Transverse colon (tissue), 4 donors: Measurements from ENCODE around the gene NLRP10. TPM values are rescaled to one million over a fixed set of nuclear protein-coding genes. Genes with fewer than 3 reads are reported as not detected.

Source experiments
- DNase-seq: peaks from one replicate; pipeline ENCODE4 v3.0.0-alpha.2; 2019
- H3K27ac ChIP-seq, 4 donors: fragments of 200-600 bp; sonication (generic); 2 replicates each; pipeline ENCODE4 v1.5.1; 2016 to 2018; ENCODE audit warnings: inconsistent platforms in 4 of 4
- H3K27me3 ChIP-seq: fragments of 200-600 bp; sonication (generic); 2 replicates; pipeline ENCODE4 v1.5.1; 2017; ENCODE audit warnings: inconsistent platforms
- H3K36me3 ChIP-seq, 4 donors: fragments of 200-600 bp; sonication (generic); 2 replicates each; pipeline ENCODE4 v1.5.1; 2017 to 2019; ENCODE audit warnings: inconsistent platforms in 4 of 4
- H3K4me1 ChIP-seq, 4 donors: fragments of 200-600 bp; sonication (generic); 2 replicates each; pipeline ENCODE4 v1.5.1; 2017 to 2020; ENCODE audit warnings: inconsistent platforms in 4 of 4
- H3K4me3 ChIP-seq, 4 donors: fragments of 200-600 bp; sonication (generic); 1 replicate in 1 of 4; 2 replicates in 3 of 4; pipeline versions ENCODE4 v1.5.1 to v1.6.1; 2017 to 2019; ENCODE audit warnings: inconsistent platforms in 4 of 4
- H3K9me3 ChIP-seq, 2 donors: fragments of 200-600 bp; sonication (generic); 2 replicates each; pipeline ENCODE4 v1.5.1; 2017 to 2019; ENCODE audit warnings: inconsistent platforms in 2 of 2
- EP300 ChIP-seq: sonication (generic); formaldehyde crosslinking; IDR thresholded peaks from one replicate; pipeline ENCODE4 v1.6.1; 2017; ENCODE audit warnings: antibody characterized with exemption, low read depth
- POLR2A ChIP-seq: fragments of 450-650 bp; IDR thresholded peaks from one replicate; pipeline ENCODE4 v1.6.1; 2016; ENCODE audit warnings: antibody characterized with exemption, mild to moderate bottlenecking, moderate library complexity
- POLR2AphosphoS5 ChIP-seq, 3 donors: sonication (generic); formaldehyde crosslinking; IDR thresholded peaks; one replicate each; pipeline ENCODE4 v1.6.1; 2016; ENCODE audit warnings: antibody characterized with exemption in 3 of 3
- WGBS, 2 donors: methylation state at CpG; one replicate each; pipeline ENCODE4 v1.1.5; 2018; ENCODE audit warnings: low coverage in 1 of 2; 5-methylcytosine and 5-hydroxymethylcytosine counted together
- in situ Hi-C, 4 donors: fragments of 200-750 bp; cut with MboI; loops; one replicate each; pipeline versions ENCODE4 v1.15.0 to v1.15.1; 2017; ENCODE audit warnings: low sequenced_read_pairs in 3 of 4, low pct_ligation_motif_present in 1 of 4, low pct_unique_long_range_greater_than_20kb in 1 of 4
- intact Hi-C: fragments of 100-400 bp; cut with DNase I; formaldehyde crosslinking; loops from one replicate; pipeline ENCODE4 v1.15.1; 2023; ENCODE audit warnings: low total_unique reads
- total RNA-seq, 4 donors: library from RNA; depleted of rRNA; stranded (reverse); fragments of >200 nt; gene quantifications; one replicate each; pipeline ENCODE4 v1.1.0, GENCODE V29; 2016
- TF ChIP-seq, protein P1 (sequence below), 5 experiments: fragments of 200-600 bp in 3 of 5; fragments of 450-650 bp in 2 of 5; sonication (generic) in 3 of 5; IDR thresholded peaks; 1 replicate in 2 of 5; 2 replicates in 3 of 5; pipeline ENCODE4 v1.5.1; 2016 to 2017; ENCODE audit warnings: antibody characterized with exemption in 5 of 5, inconsistent platforms in 3 of 5, mild to moderate bottlenecking in 2 of 5, moderate library complexity in 1 of 5

NLRP10 gene
- total RNA-seq, 4 donors from 2014 or later, result not detected

DNA sequence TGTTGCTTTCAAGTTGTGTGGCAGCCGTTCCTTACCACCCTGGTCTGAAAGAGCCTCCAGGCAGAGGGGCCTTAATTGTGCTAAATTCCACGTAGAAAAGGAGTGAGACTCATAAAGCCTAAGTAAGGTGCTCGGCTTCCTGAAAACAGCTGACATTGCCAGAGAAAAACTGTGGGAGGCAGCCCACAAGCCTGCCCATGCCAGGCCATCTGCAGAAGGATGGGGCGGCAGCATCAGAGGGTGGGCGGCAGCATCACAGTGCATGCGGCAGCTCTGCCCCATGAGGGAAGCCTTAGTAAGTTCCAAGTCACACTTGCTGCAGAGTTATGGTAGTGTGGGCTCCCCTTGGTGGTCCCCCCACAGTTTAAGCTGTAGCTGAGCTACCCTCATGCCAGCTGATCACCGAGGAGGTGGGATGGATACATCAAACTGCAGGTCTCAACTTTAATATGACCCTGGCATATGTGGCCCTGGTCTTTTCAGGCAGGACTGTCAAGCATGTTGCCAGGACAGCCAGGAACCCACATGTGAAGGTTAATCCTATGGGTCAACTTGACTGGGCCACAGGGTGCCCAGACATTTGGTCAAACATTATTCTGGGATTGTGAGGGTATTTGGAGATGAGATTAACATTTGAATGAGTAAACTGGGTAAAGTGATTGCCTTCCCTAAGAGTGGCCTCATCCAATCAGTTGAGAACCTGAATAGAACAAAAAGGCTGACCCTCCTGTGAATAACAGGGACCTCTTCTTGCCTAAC, 18.8 kb upstream of the NLRP10 start:
- peaks cover 0 to 2% (median 0%) of the 10 kb centered on the region in 4 donors for H3K36me3 ChIP-seq
- TF ChIP-seq EP300 (no peak), POLR2A (no peak), POLR2AphosphoS5 (IDR thresholded peaks at IDR 0.05) (no peak)
- TF ChIP-seq, protein P1, sequence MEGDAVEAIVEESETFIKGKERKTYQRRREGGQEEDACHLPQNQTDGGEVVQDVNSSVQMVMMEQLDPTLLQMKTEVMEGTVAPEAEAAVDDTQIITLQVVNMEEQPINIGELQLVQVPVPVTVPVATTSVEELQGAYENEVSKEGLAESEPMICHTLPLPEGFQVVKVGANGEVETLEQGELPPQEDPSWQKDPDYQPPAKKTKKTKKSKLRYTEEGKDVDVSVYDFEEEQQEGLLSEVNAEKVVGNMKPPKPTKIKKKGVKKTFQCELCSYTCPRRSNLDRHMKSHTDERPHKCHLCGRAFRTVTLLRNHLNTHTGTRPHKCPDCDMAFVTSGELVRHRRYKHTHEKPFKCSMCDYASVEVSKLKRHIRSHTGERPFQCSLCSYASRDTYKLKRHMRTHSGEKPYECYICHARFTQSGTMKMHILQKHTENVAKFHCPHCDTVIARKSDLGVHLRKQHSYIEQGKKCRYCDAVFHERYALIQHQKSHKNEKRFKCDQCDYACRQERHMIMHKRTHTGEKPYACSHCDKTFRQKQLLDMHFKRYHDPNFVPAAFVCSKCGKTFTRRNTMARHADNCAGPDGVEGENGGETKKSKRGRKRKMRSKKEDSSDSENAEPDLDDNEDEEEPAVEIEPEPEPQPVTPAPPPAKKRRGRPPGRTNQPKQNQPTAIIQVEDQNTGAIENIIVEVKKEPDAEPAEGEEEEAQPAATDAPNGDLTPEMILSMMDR (IDR thresholded peaks at IDR 0.05), result no peak
- H3K4me3 ChIP-seq, result no peak overlapping the region
- H3K9me3 ChIP-seq, result no peaks in the 10 kb centered on the region
- WGBS, 2 donors, result 71% methylated on average over 7 of the region's 7 CpGs; no CpG with 5 or more reads in 1 of the 2 donors
- DNase-seq, result no peak
- H3K27ac ChIP-seq, result no peak overlapping the region
- intact Hi-C loops, result no loop called here
- in situ Hi-C loops, result loop anchor here in 1 of 4 donors (10.0 kb wide), 1 partner anchor 89 kb away; no protein-coding TSS in a partner anchor
- H3K4me1 ChIP-seq, result peaks cover 12 to 23% (median 16%) of the 10 kb centered on the region in 4 donors
- H3K27me3 ChIP-seq, result no peaks in the 10 kb centered on the region

DNA sequence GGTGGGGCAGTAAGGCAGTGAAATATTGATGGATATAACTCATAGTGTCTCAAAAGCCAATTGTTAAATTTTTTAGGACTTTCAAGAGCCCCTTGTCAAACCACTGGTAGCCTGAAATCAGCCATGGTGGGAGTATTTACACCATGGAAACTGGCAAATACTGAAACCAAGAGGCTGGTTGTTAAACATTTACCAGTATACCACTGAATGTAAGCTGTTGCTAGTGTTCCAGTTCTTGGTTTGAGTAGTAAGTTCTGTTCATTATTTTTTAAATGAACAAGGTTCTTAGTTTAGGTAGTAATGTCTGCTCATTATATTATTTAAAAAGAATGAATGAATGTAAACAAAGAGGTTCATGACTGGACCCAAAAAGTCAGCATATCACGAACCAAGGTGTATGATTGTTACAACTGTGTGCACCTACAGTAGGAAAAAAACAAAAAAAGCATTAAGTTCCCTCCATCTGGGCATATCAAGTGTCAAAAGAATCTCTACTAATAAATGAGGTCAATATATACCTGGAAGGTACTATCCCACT, 17.4 kb upstream of the NLRP10 start:
- no peaks in the 10 kb centered on the region for H3K36me3 ChIP-seq
- intact Hi-C loops, result no loop called here
- H3K27me3 ChIP-seq, result no peaks in the 10 kb centered on the region
- H3K27ac ChIP-seq, result no peak overlapping the region
- WGBS, 2 donors, result 77% methylated on average over 1 of the region's 1 CpG
- peaks cover 0 to 9% (median 3%) of the 10 kb centered on the region in 4 donors for H3K4me1 ChIP-seq
- TF ChIP-seq, protein P1 (IDR thresholded peaks at IDR 0.05), result no peak
- no peak for TF ChIP-seq POLR2A
- no peak for TF ChIP-seq POLR2AphosphoS5 (IDR thresholded peaks at IDR 0.05)
- no peak for TF ChIP-seq EP300
- DNase-seq, result no peak
- no peaks in the 10 kb centered on the region for H3K9me3 ChIP-seq
- H3K4me3 ChIP-seq, result no peak overlapping the region
- in situ Hi-C loops, result loop anchor here in 1 of 4 donors (10.0 kb wide), 1 partner anchor 88 kb away; no protein-coding TSS in a partner anchor

DNA sequence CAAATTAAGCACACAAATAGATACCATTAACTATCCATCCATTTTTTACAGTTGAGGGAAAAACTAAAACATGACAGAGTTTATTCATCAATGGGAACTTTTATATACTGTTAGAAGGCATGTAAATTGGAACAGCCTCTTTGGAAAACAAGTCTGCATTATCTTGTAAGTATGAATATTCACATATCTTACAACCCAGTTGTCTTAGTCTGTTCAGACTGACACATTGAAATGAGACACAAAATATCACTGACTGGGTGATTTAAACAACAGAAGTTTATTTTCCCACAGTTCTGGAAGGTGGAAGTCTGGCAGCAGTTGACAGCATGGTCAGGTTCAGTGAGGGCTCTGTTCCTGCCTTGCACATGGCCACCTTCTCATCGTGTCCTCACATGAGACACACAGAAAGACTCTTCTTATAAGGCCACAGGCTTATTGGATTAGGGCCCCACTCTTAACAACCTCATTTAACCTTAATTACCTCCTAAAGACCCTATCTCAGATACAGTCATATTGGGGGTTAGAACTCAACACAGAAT, 16.4 kb upstream of the NLRP10 start:
- no peaks in the 10 kb centered on the region for H3K9me3 ChIP-seq
- peaks cover 0 to 8% (median 2%) of the 10 kb centered on the region in 4 donors for H3K4me1 ChIP-seq
- H3K27me3 ChIP-seq, result no peaks in the 10 kb centered on the region
- no peak overlapping the region for H3K27ac ChIP-seq
- no peak overlapping the region for H3K4me3 ChIP-seq
- in situ Hi-C loops, result loop anchor here in 1 of 4 donors (10.0 kb wide), 1 partner anchor 87 kb away; no protein-coding TSS in a partner anchor
- no peak for DNase-seq
- H3K36me3 ChIP-seq, result no peaks in the 10 kb centered on the region
- 74% methylated on average over 1 of the region's 1 CpG; no CpG with 5 or more reads in 1 of the 2 donors for WGBS, 2 donors
- TF ChIP-seq POLR2A, result no peak
- no peak for TF ChIP-seq POLR2AphosphoS5 (IDR thresholded peaks at IDR 0.05)
- TF ChIP-seq, protein P1 (IDR thresholded peaks at IDR 0.05), result no peak
- TF ChIP-seq EP300, result no peak
- intact Hi-C loops, result no loop called here

DNA sequence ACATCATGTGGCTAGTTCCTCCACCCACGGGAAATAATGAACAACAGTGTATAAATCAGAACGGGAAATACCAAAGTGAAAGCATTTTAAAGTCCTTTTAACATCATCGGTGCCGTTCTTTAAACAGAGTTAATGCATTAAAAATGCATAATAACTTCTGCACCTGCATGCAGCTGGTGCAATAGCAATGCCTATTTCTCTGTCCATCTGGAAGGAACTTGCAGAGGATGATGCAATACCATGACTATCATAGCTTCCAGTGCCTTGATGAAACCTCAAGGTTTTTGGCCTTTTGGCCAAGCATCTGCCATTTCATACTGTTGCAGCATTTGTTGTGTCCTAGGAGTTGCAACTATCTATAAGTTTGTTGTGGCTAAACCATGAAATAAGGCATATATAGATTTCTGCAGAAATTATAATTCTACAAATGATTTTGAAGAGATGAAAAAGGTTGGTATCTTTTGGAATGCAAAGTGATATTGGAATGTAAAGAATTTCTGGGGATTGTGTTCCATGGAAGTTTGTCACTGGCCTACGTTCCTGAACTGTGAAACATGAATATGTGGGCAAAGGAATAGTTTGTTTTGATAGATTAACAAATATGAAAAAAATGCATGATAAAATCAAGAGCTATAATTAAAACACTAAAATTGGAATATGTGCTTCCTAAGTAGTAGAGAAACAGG, 12.1 kb upstream of the NLRP10 start:
- Histone ChIP-seq H3K27me3 (no peaks in the 10 kb centered on the region), H3K4me1 (no peaks in the 10 kb centered on the region), H3K27ac (no peak overlapping the region), H3K9me3 (no peaks in the 10 kb centered on the region), H3K4me3 (no peak overlapping the region), H3K36me3 (no peaks in the 10 kb centered on the region)
- in situ Hi-C loops (no loop called here), intact Hi-C loops (no loop called here)
- WGBS, 2 donors, result 37 to 58% methylated on average over 2 to 5 of the region's 5 CpGs
- no peak for DNase-seq
- TF ChIP-seq EP300, result no peak
- TF ChIP-seq POLR2AphosphoS5 (IDR thresholded peaks at IDR 0.05), result no peak
- TF ChIP-seq, protein P1 (IDR thresholded peaks at IDR 0.05), result no peak
- TF ChIP-seq POLR2A, result no peak
